ENCODE measurements around the gene CCDC194.

Gene CCDC194

GRCh38 chr19:17419621-17420474, 25.9 kb upstream of the CCDC194 start, which contains the start of gene MVB12A (continued):
- TF ChIP-seq ZNF549 (tag by site-specific recombination; IDR thresholded peaks at IDR 0.05) (no peak), ZNF350 (tag by site-specific recombination; IDR thresholded peaks at IDR 0.05) (no peak), ZNF510 (tag by site-specific recombination; IDR thresholded peaks at IDR 0.05; ENCODE audit: insufficient replicate concordance) (no peak), ZNF571 (tag by site-specific recombination; IDR thresholded peaks at IDR 0.05) (no peak), ZNF624 (tag by site-specific recombination; IDR thresholded peaks at IDR 0.05) (no peak), RBAK (tag by site-specific recombination; IDR thresholded peaks at IDR 0.05) (no peak), SALL2 (tag by site-specific recombination; IDR thresholded peaks at IDR 0.05; ENCODE audit: borderline replicate concordance) (no peak), ZNF140 (tag by site-specific recombination; IDR thresholded peaks at IDR 0.05) (no peak), ZNF501 (tag by site-specific recombination; IDR thresholded peaks at IDR 0.05) (no peak; the same call in 1 of the 2 replicates), ZSCAN23 (tag by site-specific recombination; IDR thresholded peaks at IDR 0.05) (no peak), ZNF843 (tag by site-specific recombination; IDR thresholded peaks at IDR 0.05) (no peak; the same call in 1 of the 2 replicates), ZNF558 (tag by site-specific recombination; IDR thresholded peaks at IDR 0.05) (no peak), SCRT2 (tag by site-specific recombination; IDR thresholded peaks at IDR 0.05) (no peak), ZFHX2 (tag by site-specific recombination; conservative IDR thresholded peaks at IDR 0.05) (peak; percentile 73), ZNF776 (tag by site-specific recombination; IDR thresholded peaks at IDR 0.05; ENCODE audit: borderline replicate concordance) (no peak), ZFP41 (tag by site-specific recombination; IDR thresholded peaks at IDR 0.05; ENCODE audit: borderline replicate concordance) (no peak), HIC1 (tag by site-specific recombination; IDR thresholded peaks at IDR 0.05) (peak; percentile 92; the same call in 1 of the 2 replicates), ZNF664 (tag by site-specific recombination; IDR thresholded peaks at IDR 0.05) (peak; percentile 4; the same call in 1 of the 2 replicates), KLF10 (tag by site-specific recombination; IDR thresholded peaks at IDR 0.05) (peak; percentile 32; the same call in 1 of the 2 replicates), ZNF747 (tag by site-specific recombination; IDR thresholded peaks at IDR 0.05) (no peak), TCF7L2 (IDR thresholded peaks at IDR 0.05; ENCODE audit: borderline replicate concordance, low read depth, low read length) (no peak), ZNF16 (tag by site-specific recombination; IDR thresholded peaks at IDR 0.05; ENCODE audit: low read depth) (no peak), ZNF768 (tag by site-specific recombination; IDR thresholded peaks at IDR 0.05) (no peak)
- TF ChIP-seq, protein P1, sequence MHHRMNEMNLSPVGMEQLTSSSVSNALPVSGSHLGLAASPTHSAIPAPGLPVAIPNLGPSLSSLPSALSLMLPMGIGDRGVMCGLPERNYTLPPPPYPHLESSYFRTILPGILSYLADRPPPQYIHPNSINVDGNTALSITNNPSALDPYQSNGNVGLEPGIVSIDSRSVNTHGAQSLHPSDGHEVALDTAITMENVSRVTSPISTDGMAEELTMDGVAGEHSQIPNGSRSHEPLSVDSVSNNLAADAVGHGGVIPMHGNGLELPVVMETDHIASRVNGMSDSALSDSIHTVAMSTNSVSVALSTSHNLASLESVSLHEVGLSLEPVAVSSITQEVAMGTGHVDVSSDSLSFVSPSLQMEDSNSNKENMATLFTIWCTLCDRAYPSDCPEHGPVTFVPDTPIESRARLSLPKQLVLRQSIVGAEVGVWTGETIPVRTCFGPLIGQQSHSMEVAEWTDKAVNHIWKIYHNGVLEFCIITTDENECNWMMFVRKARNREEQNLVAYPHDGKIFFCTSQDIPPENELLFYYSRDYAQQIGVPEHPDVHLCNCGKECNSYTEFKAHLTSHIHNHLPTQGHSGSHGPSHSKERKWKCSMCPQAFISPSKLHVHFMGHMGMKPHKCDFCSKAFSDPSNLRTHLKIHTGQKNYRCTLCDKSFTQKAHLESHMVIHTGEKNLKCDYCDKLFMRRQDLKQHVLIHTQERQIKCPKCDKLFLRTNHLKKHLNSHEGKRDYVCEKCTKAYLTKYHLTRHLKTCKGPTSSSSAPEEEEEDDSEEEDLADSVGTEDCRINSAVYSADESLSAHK (tag by site-specific recombination; IDR thresholded peaks at IDR 0.05): peak; percentile 7; the same call in 1 of the 2 replicates
- TF ChIP-seq, protein P2, sequence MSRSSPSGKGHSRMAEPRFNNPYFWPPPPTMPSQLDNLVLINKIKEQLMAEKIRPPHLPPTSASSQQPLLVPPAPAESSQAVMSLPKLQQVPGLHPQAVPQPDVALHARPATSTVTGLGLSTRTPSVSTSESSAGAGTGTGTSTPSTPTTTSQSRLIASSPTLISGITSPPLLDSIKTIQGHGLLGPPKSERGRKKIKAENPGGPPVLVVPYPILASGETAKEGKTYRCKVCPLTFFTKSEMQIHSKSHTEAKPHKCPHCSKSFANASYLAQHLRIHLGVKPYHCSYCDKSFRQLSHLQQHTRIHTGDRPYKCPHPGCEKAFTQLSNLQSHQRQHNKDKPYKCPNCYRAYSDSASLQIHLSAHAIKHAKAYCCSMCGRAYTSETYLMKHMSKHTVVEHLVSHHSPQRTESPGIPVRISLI (tag by site-specific recombination; IDR thresholded peaks at IDR 0.05): peak; percentile 99
- TF ChIP-seq, protein P3, sequence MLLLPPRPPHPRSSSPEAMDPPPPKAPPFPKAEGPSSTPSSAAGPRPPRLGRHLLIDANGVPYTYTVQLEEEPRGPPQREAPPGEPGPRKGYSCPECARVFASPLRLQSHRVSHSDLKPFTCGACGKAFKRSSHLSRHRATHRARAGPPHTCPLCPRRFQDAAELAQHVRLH (tag by site-specific recombination; IDR thresholded peaks at IDR 0.05): peak; percentile 89
- TF ChIP-seq, protein P4, sequence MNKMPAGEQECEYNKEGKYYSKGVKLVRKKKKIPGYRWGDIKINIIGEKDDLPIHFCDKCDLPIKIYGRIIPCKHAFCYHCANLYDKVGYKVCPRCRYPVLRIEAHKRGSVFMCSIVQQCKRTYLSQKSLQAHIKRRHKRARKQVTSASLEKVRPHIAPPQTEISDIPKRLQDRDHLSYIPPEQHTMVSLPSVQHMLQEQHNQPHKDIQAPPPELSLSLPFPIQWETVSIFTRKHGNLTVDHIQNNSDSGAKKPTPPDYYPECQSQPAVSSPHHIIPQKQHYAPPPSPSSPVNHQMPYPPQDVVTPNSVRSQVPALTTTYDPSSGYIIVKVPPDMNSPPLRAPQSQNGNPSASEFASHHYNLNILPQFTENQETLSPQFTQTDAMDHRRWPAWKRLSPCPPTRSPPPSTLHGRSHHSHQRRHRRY (tag by site-specific recombination; IDR thresholded peaks at IDR 0.05): no peak
- TF ChIP-seq, protein P5, sequence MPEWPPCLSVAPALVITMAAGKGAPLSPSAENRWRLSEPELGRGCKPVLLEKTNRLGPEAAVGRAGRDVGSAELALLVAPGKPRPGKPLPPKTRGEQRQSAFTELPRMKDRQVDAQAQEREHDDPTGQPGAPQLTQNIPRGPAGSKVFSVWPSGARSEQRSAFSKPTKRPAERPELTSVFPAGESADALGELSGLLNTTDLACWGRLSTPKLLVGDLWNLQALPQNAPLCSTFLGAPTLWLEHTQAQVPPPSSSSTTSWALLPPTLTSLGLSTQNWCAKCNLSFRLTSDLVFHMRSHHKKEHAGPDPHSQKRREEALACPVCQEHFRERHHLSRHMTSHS (tag by site-specific recombination; IDR thresholded peaks at IDR 0.05): no peak
- TF ChIP-seq, protein P6, sequence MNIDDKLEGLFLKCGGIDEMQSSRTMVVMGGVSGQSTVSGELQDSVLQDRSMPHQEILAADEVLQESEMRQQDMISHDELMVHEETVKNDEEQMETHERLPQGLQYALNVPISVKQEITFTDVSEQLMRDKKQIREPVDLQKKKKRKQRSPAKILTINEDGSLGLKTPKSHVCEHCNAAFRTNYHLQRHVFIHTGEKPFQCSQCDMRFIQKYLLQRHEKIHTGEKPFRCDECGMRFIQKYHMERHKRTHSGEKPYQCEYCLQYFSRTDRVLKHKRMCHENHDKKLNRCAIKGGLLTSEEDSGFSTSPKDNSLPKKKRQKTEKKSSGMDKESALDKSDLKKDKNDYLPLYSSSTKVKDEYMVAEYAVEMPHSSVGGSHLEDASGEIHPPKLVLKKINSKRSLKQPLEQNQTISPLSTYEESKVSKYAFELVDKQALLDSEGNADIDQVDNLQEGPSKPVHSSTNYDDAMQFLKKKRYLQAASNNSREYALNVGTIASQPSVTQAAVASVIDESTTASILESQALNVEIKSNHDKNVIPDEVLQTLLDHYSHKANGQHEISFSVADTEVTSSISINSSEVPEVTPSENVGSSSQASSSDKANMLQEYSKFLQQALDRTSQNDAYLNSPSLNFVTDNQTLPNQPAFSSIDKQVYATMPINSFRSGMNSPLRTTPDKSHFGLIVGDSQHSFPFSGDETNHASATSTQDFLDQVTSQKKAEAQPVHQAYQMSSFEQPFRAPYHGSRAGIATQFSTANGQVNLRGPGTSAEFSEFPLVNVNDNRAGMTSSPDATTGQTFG (tag by site-specific recombination; IDR thresholded peaks at IDR 0.05; ENCODE audit: borderline replicate concordance): no peak
